Esophagus (tissue), 2 donors: ENCODE results near the gene CUX1. TPM values are rescaled to one million over a fixed set of nuclear protein-coding genes. Genes with fewer than 3 reads are reported as not detected.

Source experiments
- H3K27ac ChIP-seq, 2 donors: one replicate each; pipeline ENCODE4 v1.5.1; 2013; ENCODE audit warnings: low read depth in 2 of 2, mild to moderate bottlenecking in 2 of 2, inconsistent platforms in 1 of 2, low read length in 1 of 2, moderate library complexity in 1 of 2
- H3K27me3 ChIP-seq, 2 donors: one replicate each; pipeline ENCODE4 v1.6.1; 2013; ENCODE audit warnings: low read length in 2 of 2, control low read depth in 1 of 2, mild to moderate bottlenecking in 1 of 2; ENCODE audit not compliant: insufficient read depth in 2 of 2, control insufficient read depth in 1 of 2
- H3K36me3 ChIP-seq, 2 donors: one replicate each; pipeline ENCODE4 v1.6.1; 2013; ENCODE audit warnings: low read length in 1 of 2; ENCODE audit not compliant: control insufficient read depth in 2 of 2, insufficient read depth in 2 of 2
- H3K4me1 ChIP-seq, 2 donors: one replicate each; pipeline ENCODE4 v1.6.1; 2013; ENCODE audit warnings: low read length in 1 of 2; ENCODE audit not compliant: control insufficient read depth in 2 of 2, insufficient read depth in 2 of 2
- H3K4me3 ChIP-seq, 2 donors: one replicate each; pipeline ENCODE4 v1.5.1; 2013; ENCODE audit warnings: low read length in 2 of 2, mild to moderate bottlenecking in 2 of 2, low read depth in 1 of 2, moderate library complexity in 1 of 2
- H3K9me3 ChIP-seq, 2 donors: one replicate each; pipeline ENCODE4 v1.6.1; 2013; ENCODE audit warnings: mild to moderate bottlenecking in 2 of 2, low read depth in 1 of 2, low read length in 1 of 2, moderate library complexity in 1 of 2; ENCODE audit not compliant: control insufficient read depth in 2 of 2, insufficient read depth in 1 of 2
- WGBS, 2 donors: extraction: QIAGEN DNeasy Blood & Tissue Kit; methylation state at CpG; one replicate each; pipeline ENCODE4 v1.1.7; 2013; 5-methylcytosine and 5-hydroxymethylcytosine counted together
- polyA plus RNA-seq, 2 donors: library from polyadenylated mRNA; stranded (reverse); fragments of 200-250 nt; gene quantifications; one replicate each; pipeline ENCODE4 v1.2.3, GENCODE V29; 2013
- donor health status: healthy with polysubstance abuse.
- donor health status: Bipolar disorder and iron deficiency.

The CUX1 gene
- polyA plus RNA-seq, 2 donors, result 19.6 to 21.7 TPM

DNA sequence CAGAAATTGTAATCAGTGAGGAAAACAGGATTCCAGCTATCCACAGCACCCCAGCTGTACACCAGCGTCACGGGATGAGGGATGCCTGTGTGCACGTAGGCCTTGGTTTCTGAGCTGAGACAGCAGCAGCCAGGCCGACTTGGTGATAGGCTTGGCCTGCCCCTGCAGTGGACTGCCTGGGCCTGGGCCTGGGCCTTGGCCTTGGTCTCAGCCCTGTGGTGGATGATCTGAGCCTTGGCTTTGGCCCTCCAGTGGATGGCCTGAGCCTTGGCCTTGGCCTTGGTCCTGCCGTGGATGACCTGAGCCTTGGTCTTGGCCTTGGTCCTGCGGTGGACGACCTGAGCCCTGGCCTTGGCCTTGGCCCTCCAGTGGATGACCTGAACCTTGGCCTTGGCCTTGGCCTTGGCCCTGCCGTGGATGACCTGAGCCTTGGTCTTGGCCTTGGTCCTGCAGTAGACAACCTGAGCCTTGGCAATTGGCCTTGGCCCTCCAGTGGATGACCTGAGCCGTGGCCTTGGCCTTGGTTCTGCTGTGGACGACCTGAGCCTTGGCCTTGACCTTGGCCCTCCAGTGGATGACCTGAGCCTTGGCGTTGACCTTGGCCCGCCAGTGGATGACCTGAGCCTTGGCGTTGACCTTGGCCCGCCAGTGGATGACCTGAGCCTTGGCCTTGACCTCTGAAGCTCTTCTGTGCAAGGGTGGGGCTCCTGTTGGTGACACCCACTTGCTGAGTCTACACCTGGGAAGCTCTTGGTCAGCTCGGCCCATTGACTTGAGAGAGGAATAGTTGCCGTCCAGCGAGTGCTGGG is 93.8 kb downstream of the CUX1 start:
- WGBS, 2 donors, result 88 to 91% methylated on average over 17 of the region's 17 CpGs
- H3K4me1 ChIP-seq, result peaks cover 0 to 7% of the 10 kb centered on the region in 2 donors
- H3K27ac ChIP-seq, result peak overlapping the region; percentile 59

GRCh38 chr7:101911800-101912715 is 94.6 kb downstream of the CUX1 start:
- Histone ChIP-seq H3K9me3 (no peaks in the 10 kb centered on the region), H3K4me1 (peaks cover 0 to 7% of the 10 kb centered on the region in 2 donors), H3K36me3 (peaks cover 4 to 16% of the 10 kb centered on the region in 2 donors), H3K27ac (peak overlapping the region; percentile 59), H3K27me3 (no peaks in the 10 kb centered on the region), H3K4me3 (no peak overlapping the region)
- 78 to 80% methylated on average over 21 of the region's 21 CpGs for WGBS, 2 donors

More for the DNA sequence above, 93.8 kb downstream of the CUX1 start:
- H3K9me3 ChIP-seq, result no peaks in the 10 kb centered on the region
- H3K27me3 ChIP-seq, result no peaks in the 10 kb centered on the region
- H3K36me3 ChIP-seq, result peaks cover 1 to 13% of the 10 kb centered on the region in 2 donors
- H3K4me3 ChIP-seq, result no peak overlapping the region

DNA sequence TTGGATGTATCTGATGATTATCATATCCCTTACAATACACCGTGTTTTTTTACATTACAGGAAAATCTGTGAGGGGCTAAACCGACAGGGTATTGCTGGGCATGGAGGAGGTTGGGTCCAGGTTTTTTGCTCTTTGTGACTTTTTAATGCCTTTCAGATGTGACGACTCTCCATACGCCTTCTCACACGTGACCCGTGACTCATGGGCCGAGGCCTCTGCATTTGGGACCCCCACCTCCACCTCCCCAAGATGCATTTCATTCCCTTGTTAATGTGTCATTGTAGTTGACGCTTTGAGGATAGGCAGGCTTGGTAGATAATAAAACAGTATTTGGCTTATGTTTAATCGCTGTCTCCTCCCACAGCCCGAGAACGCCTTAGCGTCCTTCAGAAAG is 95.3 kb downstream of the CUX1 start:
- Histone ChIP-seq H3K9me3 (no peaks in the 10 kb centered on the region), H3K4me1 (peaks cover 0 to 7% of the 10 kb centered on the region in 2 donors), H3K27me3 (no peaks in the 10 kb centered on the region), H3K27ac (peak overlapping the region in 1 of 2 donors; percentile 30), H3K4me3 (no peak overlapping the region), H3K36me3 (peaks cover 4 to 21% of the 10 kb centered on the region in 2 donors)
- WGBS, 2 donors, result 89 to 91% methylated on average over 12 of the region's 12 CpGs

DNA sequence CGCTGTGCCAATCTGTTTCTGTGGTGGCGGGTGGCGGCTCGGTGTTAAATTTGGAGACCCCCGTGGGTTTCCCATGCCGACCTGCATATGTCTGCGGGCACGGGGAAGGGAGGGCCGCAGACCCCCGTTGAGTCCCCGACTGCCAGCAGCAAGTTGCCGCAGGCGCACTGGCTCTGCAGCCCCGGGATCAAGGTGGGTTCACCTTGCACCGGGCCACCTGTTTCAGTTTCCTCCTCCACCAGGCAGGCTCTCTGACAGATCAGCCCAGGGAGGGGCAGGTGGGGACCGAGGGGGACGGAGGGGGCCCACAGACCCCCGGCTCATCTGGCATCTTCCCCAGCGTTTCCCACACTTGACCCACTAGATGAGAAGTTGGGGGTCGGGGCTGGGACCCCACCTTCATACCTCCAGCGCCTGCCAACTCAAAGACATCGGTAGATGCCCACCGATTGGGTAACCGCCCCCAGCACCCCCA is 95.9 kb downstream of the CUX1 start:
- peak overlapping the region in 1 of 2 donors; percentile 15 for H3K27ac ChIP-seq
- WGBS, 2 donors, result 79 to 83% methylated on average over 24 of the region's 24 CpGs
- no peaks in the 10 kb centered on the region for H3K9me3 ChIP-seq
- H3K27me3 ChIP-seq, result no peaks in the 10 kb centered on the region
- H3K36me3 ChIP-seq, result peaks cover 4 to 22% of the 10 kb centered on the region in 2 donors
- peaks cover 0 to 7% of the 10 kb centered on the region in 2 donors for H3K4me1 ChIP-seq
- H3K4me3 ChIP-seq, result no peak overlapping the region

GRCh38 chr7:101913851-101914250 is 96.4 kb downstream of the CUX1 start:
- H3K9me3 ChIP-seq, result no peaks in the 10 kb centered on the region
- peaks cover 4 to 24% of the 10 kb centered on the region in 2 donors for H3K36me3 ChIP-seq
- peak overlapping the region in 1 of 2 donors; percentile 15 for H3K27ac ChIP-seq
- 54 to 56% methylated on average over 7 of the region's 7 CpGs for WGBS, 2 donors
- no peaks in the 10 kb centered on the region for H3K27me3 ChIP-seq
- H3K4me1 ChIP-seq, result peaks cover 0 to 7% of the 10 kb centered on the region in 2 donors
- H3K4me3 ChIP-seq, result no peak overlapping the region

DNA sequence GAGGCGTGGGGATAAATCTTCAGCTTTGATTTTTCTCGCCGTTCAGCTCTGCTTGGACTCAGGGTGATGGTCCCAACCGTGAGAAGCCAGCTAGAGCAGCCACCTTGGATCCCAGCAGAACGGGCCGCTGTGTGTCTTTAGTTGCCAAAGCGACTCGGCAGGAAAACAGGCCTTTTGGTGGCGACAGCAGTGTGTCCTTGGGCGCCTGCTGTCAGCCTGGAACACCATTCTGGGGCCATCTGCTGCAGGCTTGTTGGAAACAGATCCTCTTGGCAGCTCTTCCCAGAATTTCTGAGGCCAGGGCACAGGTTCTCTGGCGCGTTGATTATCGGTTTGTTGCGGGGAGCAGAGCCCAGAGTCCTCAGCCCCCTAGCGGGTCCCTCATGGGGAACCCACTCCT is 97.6 kb downstream of the CUX1 start:
- Histone ChIP-seq H3K4me1 (peaks cover 0 to 7% of the 10 kb centered on the region in 2 donors), H3K27ac (no peak overlapping the region), H3K9me3 (no peaks in the 10 kb centered on the region), H3K4me3 (no peak overlapping the region), H3K36me3 (peaks cover 4 to 31% of the 10 kb centered on the region in 2 donors), H3K27me3 (no peaks in the 10 kb centered on the region)
- WGBS, 2 donors, result 89 to 91% methylated on average over 15 of the region's 15 CpGs

GRCh38 chr7:101916041-101916800 is 98.8 kb downstream of the CUX1 start:
- WGBS, 2 donors, result 95 to 96% methylated on average over 31 of the region's 31 CpGs
- Histone ChIP-seq H3K4me3 (no peak overlapping the region), H3K36me3 (peaks cover 4 to 27% of the 10 kb centered on the region in 2 donors), H3K27me3 (no peaks in the 10 kb centered on the region), H3K27ac (no peak overlapping the region), H3K4me1 (peaks cover 0 to 4% of the 10 kb centered on the region in 2 donors), H3K9me3 (no peaks in the 10 kb centered on the region)

DNA sequence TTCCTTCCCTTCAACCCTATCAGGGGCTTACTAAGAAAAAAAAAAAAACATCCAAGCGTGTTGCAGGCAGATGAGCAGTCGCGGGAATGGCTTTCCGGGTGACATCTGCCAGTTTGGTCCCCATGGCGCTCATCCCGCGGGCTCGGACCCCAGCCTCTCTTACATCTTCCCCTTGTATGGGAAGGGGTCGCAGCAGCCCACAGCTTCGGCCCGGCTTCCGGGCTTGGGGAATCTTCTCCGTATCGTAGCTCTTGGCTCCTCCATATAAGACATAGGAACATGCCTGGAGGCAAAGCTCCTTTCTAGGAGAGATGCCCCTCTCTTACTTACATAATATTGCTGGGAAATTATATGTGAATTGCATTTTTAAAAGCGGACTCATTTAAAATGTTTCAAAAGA is 99.5 kb downstream of the CUX1 start:
- H3K36me3 ChIP-seq, result peaks cover 4 to 24% of the 10 kb centered on the region in 2 donors

DNA sequence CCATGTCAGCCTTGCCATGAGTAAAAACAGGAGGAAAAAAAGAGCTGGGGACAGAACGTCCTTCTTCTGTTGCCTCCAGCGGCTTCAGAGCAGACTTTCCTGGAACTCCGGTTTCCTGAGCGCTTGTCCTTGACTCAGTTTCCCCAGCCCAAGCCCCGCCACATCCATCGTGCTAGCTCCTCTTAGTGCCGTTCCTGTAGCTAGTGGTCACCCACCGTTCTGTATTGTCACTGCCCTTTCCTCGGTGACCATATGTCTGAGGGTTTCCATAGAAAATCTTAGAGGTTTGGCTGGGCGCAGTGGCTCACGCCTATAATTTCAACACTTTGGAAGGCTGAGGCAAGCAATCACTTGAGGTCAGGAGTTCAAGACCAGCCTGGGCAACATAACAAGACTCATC is 100.1 kb downstream of the CUX1 start:
- Histone ChIP-seq H3K9me3 (no peaks in the 10 kb centered on the region), H3K4me1 (peaks cover 0 to 1% of the 10 kb centered on the region in 2 donors), H3K27ac (no peak overlapping the region), H3K36me3 (peaks cover 4 to 24% of the 10 kb centered on the region in 2 donors), H3K27me3 (no peaks in the 10 kb centered on the region), H3K4me3 (no peak overlapping the region)
- 94 to 95% methylated on average over 11 of the region's 11 CpGs for WGBS, 2 donors

More for the DNA sequence above, 99.5 kb downstream of the CUX1 start:
- Histone ChIP-seq H3K27me3 (no peaks in the 10 kb centered on the region), H3K4me1 (no peaks in the 10 kb centered on the region), H3K27ac (no peak overlapping the region), H3K9me3 (no peaks in the 10 kb centered on the region), H3K4me3 (no peak overlapping the region)
- WGBS, 2 donors, result 94 to 95% methylated on average over 15 of the region's 15 CpGs
